ENCODE measurements around the gene RBKS. TPM values are rescaled to one million over a fixed set of nuclear protein-coding genes. Genes with fewer than 3 reads are reported as not detected.

RBKS gene
- total RNA-seq, 1 donor from 2014 or later: 0.79 TPM

DNA sequence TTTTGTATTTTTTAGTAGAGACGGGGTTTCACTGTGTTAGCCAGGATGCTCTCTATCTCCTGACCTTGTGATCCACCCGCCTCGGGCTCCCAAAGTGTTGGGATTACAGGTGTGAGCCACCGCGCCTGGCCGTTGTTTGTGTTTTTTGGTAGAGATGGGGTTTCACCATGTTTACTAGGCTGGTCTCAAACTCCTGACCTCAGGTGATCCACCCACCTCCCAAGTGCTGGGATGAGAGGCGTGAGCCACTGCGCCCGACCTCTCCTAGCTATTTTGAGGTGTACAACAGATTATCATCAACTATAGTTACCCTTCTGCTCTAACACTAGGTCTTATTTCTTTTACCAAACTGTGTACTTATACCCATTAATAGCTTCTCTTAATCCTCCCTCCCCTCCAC, 147.6 kb downstream of the RBKS start:
- no peak overlapping the region for H3K4me3 ChIP-seq (ENCODE audit: low read depth, low read length)
- H3K27me3 ChIP-seq (ENCODE audit: control insufficient read depth, insufficient read depth, low read length): no peaks in the 10 kb centered on the region
- DNase-seq (ENCODE audit: low read depth) (no peak), FAIRE-seq (no peak)
- no peaks in the 10 kb centered on the region for H3K36me3 ChIP-seq (ENCODE audit: control insufficient read depth, insufficient read depth, low read length)
- TF ChIP-seq CTCF (IDR thresholded peaks at IDR 0.05; ENCODE audit: insufficient read depth, low read length, severe bottlenecking): no peak

DNA sequence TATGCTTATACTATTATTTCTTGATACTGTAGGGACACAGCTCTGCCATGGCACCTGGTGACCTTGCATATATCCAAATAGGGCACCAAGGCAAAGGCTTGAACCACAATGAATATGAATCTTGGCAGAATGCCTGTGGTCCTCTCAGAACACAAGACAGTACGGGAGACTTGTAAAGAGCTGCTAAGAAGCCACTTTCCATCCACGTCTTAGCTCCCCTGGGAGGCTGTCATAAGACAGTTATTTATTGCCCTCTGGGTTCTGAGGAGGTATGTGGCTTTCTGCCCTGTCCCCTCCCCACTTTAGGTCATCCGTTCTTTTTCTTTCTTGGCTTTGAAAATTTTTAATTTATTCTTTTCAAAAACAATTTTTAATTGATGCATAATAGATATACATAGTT, 148.5 kb downstream of the RBKS start:
- DNase-seq (ENCODE audit: low read depth): no peak
- Histone ChIP-seq H3K4me3 (ENCODE audit: low read depth, low read length) (no peak overlapping the region), H3K27me3 (ENCODE audit: control insufficient read depth, insufficient read depth, low read length) (no peaks in the 10 kb centered on the region), H3K36me3 (ENCODE audit: control insufficient read depth, insufficient read depth, low read length) (no peaks in the 10 kb centered on the region)
- no peak for FAIRE-seq
- no peak for TF ChIP-seq CTCF (IDR thresholded peaks at IDR 0.05; ENCODE audit: insufficient read depth, low read length, severe bottlenecking)

- FAIRE-seq: no peak
- TF ChIP-seq CTCF (IDR thresholded peaks at IDR 0.05; ENCODE audit: insufficient read depth, low read length, severe bottlenecking): no peak
Observed at GRCh38 chr2:27739058-27739373, 151.2 kb downstream of the RBKS start.

DNA sequence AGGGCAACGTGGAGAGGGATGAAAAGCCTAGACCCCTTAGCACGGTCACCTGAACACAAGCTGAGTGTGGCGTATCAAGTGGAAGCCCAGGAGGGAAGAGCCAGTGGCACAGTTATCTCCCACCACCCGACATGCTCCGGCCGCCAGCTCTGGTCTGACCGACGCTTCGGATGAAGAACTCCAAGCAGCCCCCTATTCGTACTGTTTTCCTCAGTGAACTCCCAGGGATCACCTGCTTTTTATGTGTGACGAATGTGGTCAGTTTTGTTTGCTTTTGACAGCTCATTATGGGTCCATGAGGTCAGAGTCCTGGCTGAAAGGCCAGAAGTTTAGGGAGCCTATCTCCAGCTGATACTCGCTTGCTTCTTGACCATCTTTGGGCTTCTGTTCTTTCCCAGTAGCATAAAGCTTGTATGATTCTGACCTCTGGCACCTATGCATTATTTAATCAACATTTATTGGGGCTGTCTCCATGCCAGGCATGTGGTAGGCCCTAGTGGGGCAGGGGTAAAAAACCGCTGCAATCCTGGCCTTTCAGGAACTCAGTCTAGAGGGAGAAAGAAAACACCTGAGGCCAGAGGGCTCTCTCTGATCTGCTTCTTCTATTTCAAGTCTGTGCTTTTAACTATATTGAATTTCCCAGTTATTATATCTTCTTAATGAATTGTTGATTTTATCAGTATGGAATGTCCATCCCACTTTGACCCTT, 151.7 kb downstream of the RBKS start:
- TF ChIP-seq CTCF (IDR thresholded peaks at IDR 0.05; ENCODE audit: insufficient read depth, low read length, severe bottlenecking): no peak
- no peaks in the 10 kb centered on the region for H3K36me3 ChIP-seq (ENCODE audit: control insufficient read depth, insufficient read depth, low read length)
- H3K27me3 ChIP-seq (ENCODE audit: control insufficient read depth, insufficient read depth, low read length): no peaks in the 10 kb centered on the region
- H3K4me3 ChIP-seq (ENCODE audit: low read depth, low read length): no peak overlapping the region
- FAIRE-seq (no peak), DNase-seq (ENCODE audit: low read depth) (no peak)

More at GRCh38 chr2:27739058-27739373, 151.2 kb downstream of the RBKS start:
- no peaks in the 10 kb centered on the region for H3K27me3 ChIP-seq (ENCODE audit: control insufficient read depth, insufficient read depth, low read length)
- H3K36me3 ChIP-seq (ENCODE audit: control insufficient read depth, insufficient read depth, low read length): no peaks in the 10 kb centered on the region
- no peak overlapping the region for H3K4me3 ChIP-seq (ENCODE audit: low read depth, low read length)
- no peak for DNase-seq (ENCODE audit: low read depth)

- H3K4me3 ChIP-seq (ENCODE audit: low read depth, low read length): no peak overlapping the region
- no peak for FAIRE-seq
- DNase-seq (ENCODE audit: low read depth): peak; percentile 98
- no peaks in the 10 kb centered on the region for H3K36me3 ChIP-seq (ENCODE audit: control insufficient read depth, insufficient read depth, low read length)
- no peak for TF ChIP-seq CTCF (IDR thresholded peaks at IDR 0.05; ENCODE audit: insufficient read depth, low read length, severe bottlenecking)
- no peaks in the 10 kb centered on the region for H3K27me3 ChIP-seq (ENCODE audit: control insufficient read depth, insufficient read depth, low read length)
Observed at GRCh38 chr2:27737676-27738348, 152.4 kb downstream of the RBKS start.

DNA sequence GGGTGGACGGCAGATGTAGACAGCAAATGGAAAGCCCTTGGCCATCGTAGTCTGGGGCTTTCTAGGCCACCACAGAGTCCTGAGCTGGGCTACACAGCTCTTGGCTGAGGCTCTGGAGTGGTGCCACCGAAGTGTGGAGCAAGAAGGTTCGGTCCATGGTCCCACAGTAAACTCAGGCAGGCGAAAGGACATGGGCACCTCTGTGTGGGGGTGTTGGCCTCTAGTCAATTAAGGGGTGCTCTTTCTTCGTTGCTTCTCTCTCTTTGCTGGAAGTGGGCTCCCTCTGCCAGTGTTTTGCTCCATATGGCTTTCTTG, 153.3 kb downstream of the RBKS start:
- DNase-seq (ENCODE audit: low read depth) (no peak), FAIRE-seq (no peak)
- no peaks in the 10 kb centered on the region for H3K27me3 ChIP-seq (ENCODE audit: control insufficient read depth, insufficient read depth, low read length)
- no peak overlapping the region for H3K4me3 ChIP-seq (ENCODE audit: low read depth, low read length)
- H3K36me3 ChIP-seq (ENCODE audit: control insufficient read depth, insufficient read depth, low read length): no peaks in the 10 kb centered on the region
- no peak for TF ChIP-seq CTCF (IDR thresholded peaks at IDR 0.05; ENCODE audit: insufficient read depth, low read length, severe bottlenecking)

Measured in bronchial epithelial cell (primary cell).